Lower leg skin (tissue), 4 donors: ENCODE data around the gene PRIM2. TPM values are rescaled to one million over a fixed set of nuclear protein-coding genes. Genes with fewer than 3 reads are reported as not detected.
"Not testable (repeated sequence)": the region's sequence is repeated elsewhere in the genome, so short reads cannot be mapped to it uniquely, and the experiment has no call there.

Experiments used
- DNase-seq, 2 donors: peaks; one replicate each; pipeline ENCODE4 v3.0.0-alpha.2; 2019; ENCODE audit warnings: low spot score in 2 of 2
- H3K4me3 ChIP-seq: fragments of 200-600 bp; sonication (generic); 2 replicates; pipeline ENCODE4 v1.5.1; 2017; ENCODE audit warnings: mild to moderate bottlenecking, low read depth; ENCODE audit not compliant: poor library complexity, severe bottlenecking
- WGBS, 2 donors: methylation state at CpG; one replicate each; pipeline ENCODE4 v1.1.5; 2018; 5-methylcytosine and 5-hydroxymethylcytosine counted together
- intact Hi-C: fragments of 100-400 bp; cut with DNase I; formaldehyde crosslinking; loops from one replicate; pipeline ENCODE4 v1.15.0; 2023; ENCODE audit warnings: low total_unique reads
- microRNA counts, 2 donors: library from miRNA; unstranded; fragments of <30 nt; microRNA quantifications; one replicate each; lab custom pipeline; 2016
- microRNA-seq, 2 donors: library from miRNA; unstranded; fragments of <30 nt; microRNA quantifications; one replicate each; pipeline ENCODE4, GENCODE V29; 2016; ENCODE audit warnings: borderline replicate concordance in 2 of 2, borderline number of aligned reads in 1 of 2
- total RNA-seq, 4 donors: library from RNA; depleted of rRNA; stranded (reverse); fragments of >200 nt; gene quantifications; one replicate each; pipeline ENCODE4 v1.1.0, GENCODE V29; 2016

Gene PRIM2
- total RNA-seq, 4 donors from 2014 or later = 6.4 to 9.7 (median 6.7) TPM

DNA sequence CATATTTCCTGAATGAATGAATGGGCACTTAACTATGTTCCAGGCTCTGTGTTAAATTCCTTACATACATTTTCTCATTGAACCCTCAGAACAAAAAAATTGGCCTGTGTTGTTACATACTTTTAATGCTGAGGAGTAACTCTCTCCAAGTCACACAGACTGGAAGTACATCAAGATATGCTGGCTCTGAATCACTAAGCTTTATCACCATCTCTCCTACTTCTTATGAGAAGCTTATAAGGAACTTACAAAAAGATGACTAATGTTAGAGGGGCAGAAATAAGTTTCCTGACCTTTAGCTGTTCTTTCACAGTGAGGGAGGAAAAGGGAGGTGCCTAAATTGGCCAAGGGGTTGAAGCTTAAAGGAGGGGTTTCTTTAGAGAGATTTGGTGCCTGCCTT, 350.7 kb downstream of the PRIM2 start:
- DNase-seq, H3K4me3 ChIP-seq, intact Hi-C loops: not testable (repeated sequence)

DNA sequence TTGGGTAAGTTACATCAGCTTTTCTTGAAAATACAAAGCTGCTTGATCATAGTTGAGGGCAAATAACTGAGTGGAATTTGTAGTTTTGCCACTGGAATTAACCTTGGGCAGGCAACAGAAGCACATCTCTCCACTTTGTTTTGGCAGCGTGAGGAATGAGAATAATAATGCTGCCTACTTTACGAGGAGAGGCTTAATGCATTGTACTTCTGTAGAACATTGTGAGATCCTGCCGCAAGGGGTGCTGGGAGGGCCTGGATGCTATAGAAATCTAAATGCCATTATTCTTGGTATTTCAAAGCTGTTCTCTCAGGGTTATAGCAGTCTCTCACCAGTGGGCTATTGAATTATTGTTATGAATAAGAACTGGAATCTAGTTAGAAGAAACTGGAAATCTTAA, 353.8 kb downstream of the PRIM2 start:
- H3K4me3 ChIP-seq, DNase-seq, intact Hi-C loops: not testable (repeated sequence)
- 80 to 88% methylated on average over 3 of the region's 3 CpGs for WGBS, 2 donors

DNA sequence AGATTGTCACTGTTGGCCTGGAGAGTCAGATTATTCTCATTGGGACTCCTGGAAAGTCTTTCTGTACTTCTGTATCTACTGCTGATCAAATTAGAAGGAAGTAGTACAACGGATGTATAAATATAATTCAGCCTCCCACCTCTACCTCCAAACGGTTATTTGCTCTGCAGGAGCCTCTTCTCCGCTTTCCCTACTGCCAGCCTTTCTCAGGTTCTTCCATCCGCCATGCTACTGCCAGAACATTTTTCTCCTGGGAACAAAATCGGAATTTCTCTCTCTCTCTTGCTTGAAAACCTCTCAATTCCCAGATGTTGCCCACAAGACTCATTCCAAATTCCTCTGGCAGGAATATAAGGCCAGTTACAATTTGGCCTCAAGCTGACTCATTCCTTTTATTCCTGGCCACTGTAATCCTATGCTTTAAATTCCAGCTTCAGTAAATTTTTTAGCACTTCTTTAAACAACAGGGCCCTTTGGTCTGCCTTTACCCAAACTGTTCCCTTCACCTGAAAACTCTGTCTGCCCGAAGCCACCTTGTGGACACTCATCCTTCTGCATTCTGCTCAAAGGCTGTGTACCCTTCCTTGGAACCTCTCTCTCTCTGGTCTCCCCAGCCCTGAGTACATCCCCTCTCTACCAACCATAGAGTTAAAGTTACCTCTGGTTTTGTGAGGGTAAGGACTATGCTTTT, 354.7 kb downstream of the PRIM2 start:
- intact Hi-C loops, DNase-seq, H3K4me3 ChIP-seq: not testable (repeated sequence)
- 63 to 71% methylated on average over 6 of the region's 6 CpGs for WGBS, 2 donors

DNA sequence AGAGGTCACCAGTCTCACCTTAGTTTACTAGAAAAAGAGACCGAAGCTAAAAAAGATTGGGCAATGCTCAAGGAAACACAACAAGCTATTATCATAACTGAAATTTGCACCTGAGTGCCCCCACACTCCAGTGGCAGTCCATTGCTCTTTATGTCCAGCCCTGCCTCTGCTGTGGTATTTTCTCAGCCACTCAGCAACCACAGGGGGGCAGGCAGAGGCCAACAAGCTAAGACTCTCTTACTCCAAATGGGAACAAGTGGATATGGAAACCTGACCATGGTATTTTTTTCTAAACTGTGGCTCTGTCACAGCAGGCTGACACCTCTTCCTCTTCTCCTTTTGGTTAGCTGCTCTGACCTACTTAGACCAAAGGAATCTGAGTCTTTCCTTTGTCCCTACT, 355.9 kb downstream of the PRIM2 start:
- intact Hi-C loops, H3K4me3 ChIP-seq, DNase-seq: not testable (repeated sequence)
- WGBS, 2 donors = 80 to 86% methylated on average over 1 of the region's 1 CpG

DNA sequence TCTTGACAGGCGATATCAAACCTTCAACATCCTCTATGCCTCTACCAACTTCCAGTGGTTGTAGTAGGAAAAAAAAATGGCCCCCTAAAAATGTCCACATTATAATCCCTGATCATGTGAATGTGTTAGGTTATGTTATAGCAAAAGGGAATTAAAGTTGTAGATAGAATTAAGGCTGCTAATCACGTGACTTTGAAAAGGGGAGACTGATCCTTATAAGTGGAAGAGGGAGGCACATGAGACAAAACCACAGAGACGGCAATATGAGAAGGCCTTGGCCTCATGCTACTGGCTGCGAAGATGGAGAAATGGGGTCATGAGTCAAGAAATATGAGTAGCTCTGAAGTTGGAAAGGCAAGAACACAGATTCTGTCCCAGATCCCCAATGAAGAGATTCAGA, 358.0 kb downstream of the PRIM2 start:
- DNase-seq, H3K4me3 ChIP-seq, intact Hi-C loops: not testable (repeated sequence)
- WGBS, 2 donors = 83 to 88% methylated on average over 4 of the region's 4 CpGs

DNA sequence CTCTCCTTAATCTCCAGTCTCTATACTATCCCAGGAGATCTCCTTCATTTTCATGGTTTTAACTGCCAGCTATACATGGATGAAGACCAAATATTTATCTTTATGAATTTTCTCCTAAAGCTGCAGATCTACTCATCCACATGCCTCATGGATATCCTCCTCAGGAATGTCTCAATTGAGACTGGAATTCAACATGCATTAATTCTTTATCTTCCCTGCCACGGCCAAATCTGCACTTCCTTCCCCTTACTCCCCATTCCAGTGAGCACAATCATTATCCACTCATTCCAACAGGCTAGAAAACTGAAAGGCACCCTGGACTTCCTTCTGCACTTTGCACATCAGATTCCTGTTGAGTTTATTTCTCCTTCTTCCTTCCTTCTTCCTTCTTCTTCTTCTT, 379.0 kb downstream of the PRIM2 start:
- WGBS, 2 donors = 44 to 75% methylated on average over 1 of the region's 1 CpG
- H3K4me3 ChIP-seq, intact Hi-C loops, DNase-seq: not testable (repeated sequence)

MicroRNAs within 50 kb of the gene (microRNA counts, 767-probe panel; counts per million panel counts)
- microRNA hsa-miR-548u (lab: Ali Mortazavi, UCI) = 0 to 358 counts per million in 2 donors

Small RNA genes within 50 kb of the gene (microRNA-seq; reads per million reads assigned to microRNA genes)
- 0 reads per million in 2 donors for gene MIR548U

Other genes with a start within 250 kb of the PRIM2 start
- 10 to 100 TPM; 36.8 to 68.9 (median 49.7) TPM for gene ZNF451, start 227.4 kb upstream of the PRIM2 start, total RNA-seq
- gene BAG2, start 145.3 kb upstream of the PRIM2 start, total RNA-seq = 1 to 10 TPM in 2 of 4 donors, under 1 TPM in 2; 0.49 to 1.2 (median 1.0) TPM
- 1 to 10 TPM; 4.7 to 9.8 (median 6.9) TPM for gene RAB23, start 95.3 kb upstream of the PRIM2 start, total RNA-seq